Renal cortical epithelial cell (primary cell): ENCODE results near the gene SCML2. TPM values are rescaled to one million over a fixed set of nuclear protein-coding genes. Genes with fewer than 3 reads are reported as not detected.
A peak's percentile ranks its signal among the peaks of the same experiment; 100 is the strongest.
"Not testable (repeated sequence)": the region's sequence is repeated elsewhere in the genome, so short reads cannot be mapped to it uniquely, and the experiment has no call there.

Experiments
- DNase-seq: peaks from one replicate; pipeline ENCODE4 v3.0.0-alpha.2; 2011; ENCODE audit warnings: low read depth
- total RNA-seq: library from RNA; depleted of rRNA; stranded (reverse); fragments of >200 nt; gene quantifications from 2 replicates; pipeline ENCODE4 v1.2.3, GENCODE V29; 2014

Gene SCML2
- total RNA-seq, 1 donor from 2014 or later, result 0.55 TPM

DNA sequence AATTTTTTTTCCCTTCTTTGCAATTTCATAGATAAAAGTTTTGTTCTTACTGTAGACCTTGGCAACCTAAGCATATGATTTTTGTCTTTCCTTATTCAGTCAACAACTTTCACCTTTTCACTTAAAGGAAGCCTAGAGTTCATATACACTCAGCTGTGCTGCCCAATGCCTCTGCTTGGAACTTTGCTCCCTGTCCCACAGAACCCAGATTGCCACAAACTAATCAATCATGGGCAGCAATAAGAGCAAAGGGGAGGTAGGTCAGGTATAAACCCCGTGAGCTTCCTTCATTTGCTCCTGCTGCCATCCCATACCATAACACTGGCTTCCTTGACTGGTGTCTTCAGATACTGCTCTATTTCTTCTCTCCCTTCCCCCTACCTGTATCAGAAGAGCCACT, 82.8 kb downstream of the SCML2 start:
- DNase-seq, result no peak

DNA sequence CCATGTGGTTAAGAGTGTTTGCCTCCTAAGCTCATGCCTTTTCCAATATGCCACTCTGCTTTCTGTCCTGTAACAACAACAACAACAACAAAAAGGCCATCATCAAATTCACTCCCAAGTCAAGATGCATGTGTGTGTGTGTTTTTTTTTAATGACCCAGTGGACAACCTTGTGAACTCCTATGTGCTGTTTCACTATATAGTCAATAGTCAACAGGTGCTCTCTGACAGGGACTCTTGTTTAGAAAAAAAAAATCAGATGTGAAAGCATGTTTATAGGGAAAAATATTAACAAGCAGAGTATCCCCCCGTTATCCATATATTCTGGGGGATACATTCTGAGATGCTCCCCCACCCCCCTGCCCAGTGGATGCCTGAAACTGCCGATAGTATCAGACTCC, 83.2 kb downstream of the SCML2 start:
- no peak for DNase-seq

DNA sequence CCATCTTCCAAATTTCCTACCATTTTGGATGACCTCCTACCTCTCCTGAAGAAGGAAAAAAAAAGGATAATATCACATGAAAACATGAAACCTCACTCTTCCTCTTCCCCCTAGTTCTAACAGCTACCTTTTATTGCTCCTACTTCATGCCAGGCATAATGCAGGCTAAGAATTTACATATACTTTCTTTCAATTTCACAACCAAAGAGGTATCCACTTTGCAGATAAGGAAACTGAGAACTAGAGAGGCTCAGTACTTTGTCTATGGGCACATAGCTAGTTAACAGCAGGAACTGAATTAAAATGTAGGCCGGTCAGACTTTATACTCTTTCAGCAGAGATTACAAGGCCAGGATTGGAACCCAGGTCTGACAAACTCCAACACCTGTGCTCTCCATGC, 99.4 kb downstream of the SCML2 start:
- DNase-seq, result no peak

DNA sequence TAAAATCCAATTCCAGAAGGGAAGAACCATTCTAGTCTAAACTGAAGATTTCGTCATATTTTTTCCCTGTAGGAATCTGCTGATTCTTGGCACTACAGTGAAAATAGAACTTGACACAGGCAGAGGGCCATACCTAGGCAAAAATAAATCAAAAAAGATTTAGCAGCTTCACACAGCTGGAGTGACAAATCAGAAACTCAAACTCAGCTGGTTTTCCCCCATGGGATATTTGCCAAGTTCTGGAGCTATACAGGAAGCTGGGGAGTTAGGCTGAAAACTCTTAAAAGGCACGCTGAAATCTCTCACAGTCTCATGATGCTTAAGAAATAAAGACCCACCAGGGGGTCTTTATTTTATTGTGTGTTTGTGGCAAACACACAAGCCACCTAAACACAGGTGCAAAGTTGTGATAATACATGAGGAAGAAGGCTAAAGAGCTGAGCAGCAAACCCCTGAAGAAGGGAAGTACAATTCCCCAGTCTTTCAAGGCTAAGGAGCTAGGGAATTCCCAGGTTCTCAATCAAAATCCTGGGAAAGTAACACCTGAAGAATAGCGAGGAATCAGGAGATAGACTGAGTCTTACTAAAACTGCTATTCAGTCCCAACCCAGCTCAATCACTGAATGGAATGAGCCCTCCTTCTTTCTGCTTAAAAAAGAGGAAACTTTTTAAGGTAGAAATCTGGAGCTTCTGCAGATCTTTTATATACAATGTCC, 101.7 kb downstream of the SCML2 start:
- no peak for DNase-seq

DNA sequence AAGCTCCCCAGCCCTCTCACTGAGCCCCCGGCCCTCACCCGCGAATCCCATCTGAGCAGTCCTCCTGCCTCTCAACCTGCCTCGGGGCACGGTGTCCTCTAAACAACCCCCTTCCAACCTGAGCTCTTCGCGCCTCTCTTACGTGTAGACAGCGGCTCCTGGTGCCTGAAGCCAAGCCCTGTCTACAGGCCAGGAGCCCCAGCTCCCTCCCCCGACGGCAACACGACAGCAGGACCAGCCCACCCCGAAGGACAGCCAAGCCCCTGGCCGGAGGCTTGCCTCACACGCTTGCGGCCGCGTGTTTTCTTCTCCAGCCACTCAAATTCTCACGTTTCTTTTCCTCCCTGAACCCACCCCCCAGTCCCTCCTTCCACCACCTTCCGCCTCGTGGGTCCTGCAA, 124.8 kb downstream of the SCML2 start:
- DNase-seq, result not testable (repeated sequence)

DNA sequence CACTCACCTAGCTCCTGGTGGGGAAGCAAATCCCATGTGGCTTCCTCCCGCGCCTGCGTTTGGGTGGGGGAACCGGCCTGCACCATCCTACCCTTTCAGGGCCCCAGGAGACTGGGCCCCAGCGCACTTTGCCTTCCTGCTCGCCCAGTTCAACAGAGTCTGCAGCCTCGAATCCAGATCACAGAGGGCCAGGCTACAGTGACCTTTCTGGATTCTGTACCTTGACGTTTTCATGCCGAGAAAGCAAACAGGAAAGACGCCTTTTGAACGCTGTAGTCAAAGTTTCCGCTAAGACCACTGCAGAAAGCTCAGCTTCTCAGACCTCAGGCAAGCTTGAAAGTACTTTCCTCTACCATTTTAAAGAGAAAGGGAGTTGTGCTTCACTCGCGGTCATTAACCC, 126.4 kb downstream of the SCML2 start:
- DNase-seq, result no peak

DNA sequence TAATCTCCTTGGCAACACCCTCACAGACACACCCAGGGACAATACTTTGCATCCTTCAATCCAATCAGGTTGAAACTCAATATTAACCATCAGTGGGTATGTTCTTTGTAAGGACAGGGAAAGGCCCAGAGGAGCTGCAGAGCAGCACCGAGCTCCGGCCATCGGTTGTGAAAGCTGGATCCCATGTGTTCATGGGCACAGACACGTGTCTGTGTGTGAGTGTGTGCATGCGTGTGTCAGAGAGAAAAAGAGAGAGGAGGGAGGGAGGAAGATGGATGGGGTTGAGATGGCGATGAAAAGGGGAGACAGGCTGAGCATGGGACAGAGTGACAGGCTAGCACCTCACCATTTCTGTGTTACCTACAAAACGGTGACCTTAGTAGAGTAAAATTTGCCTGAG, 127.0 kb downstream of the SCML2 start:
- no peak for DNase-seq

DNA sequence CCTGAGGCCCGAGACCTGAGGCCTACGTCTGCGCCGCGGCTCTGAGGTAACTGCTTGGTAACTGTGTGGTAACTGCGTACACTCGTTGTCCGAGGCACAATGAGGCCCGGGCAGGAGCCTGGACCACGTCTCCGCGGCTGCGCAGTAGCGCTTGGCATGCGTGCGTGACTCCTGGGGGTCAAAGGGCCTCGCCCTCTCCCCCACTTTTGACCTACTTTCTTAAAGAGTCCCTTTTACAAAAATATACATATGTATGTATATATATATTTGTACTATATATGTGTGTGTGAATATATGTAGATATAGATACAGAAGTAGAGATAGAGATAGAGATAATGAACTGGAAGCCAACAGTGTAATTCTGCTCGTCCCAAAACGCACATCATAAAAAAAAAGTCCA, 133.7 kb downstream of the SCML2 start, which contains the start of gene BEND2:
Gene BEND2, minus strand, starts transcription at position 101 of the 400 bp plus-strand sequence. CDS start 136 bp downstream, outside the sequence.
- DNase-seq, result no peak

DNA sequence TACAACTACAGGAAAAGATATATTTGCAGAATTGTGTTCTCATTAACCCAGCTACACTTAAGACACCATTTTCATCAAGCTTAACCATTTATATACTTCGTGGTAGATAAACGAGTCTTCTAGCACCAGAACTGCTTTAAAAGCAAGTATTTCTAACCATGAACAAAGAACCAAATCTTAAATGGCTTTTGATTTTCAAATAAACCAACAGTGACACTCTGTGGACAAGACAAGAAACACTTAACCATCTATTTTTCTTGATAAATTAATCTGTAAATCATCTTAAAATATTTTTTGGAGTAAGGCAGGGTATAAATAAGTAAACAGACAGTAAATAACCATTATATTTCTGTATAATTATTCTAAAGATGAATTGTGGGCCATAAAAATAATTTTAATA, 144.0 kb downstream of the SCML2 start:
- DNase-seq, result peak; percentile 30

DNA sequence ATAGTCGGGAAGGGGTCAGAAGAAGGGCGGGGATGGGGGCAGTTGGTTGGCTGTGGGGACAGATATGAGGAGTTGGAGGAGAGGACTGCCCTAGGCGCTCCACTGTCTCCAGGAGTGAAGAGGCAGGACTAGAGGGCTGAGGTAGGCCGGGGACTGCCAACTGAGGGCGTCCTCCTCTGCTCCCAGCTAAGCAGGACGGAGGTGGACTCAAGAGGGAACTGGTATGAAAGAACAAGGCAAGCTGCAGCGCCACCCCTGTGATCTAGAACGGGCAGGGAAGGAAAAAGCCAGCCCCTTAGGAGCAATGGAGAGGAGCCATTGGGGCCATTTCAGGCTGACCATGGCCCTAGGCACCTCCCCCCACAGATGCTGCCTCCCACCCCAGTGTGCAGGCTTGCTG, 147.8 kb downstream of the SCML2 start:
- no peak for DNase-seq

DNA sequence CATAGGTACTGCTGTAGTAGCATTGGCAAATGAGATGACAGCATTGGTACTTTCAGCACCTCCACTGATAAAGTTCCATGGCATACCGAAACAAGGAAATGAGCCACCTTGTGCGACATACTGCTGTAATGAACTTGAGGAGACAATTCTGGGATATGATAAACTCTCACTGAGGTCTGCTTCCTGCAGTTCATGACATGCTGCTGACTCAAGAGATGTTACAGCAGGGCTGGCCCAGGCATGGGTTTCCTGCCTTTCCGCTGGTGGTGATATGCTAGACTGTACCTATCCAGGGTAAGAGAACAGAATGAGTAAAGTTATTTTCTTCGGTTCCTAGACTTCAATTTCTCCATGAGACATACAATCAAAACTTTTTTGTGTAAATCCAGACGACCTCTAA, 150.9 kb downstream of the SCML2 start:
- no peak for DNase-seq

DNA sequence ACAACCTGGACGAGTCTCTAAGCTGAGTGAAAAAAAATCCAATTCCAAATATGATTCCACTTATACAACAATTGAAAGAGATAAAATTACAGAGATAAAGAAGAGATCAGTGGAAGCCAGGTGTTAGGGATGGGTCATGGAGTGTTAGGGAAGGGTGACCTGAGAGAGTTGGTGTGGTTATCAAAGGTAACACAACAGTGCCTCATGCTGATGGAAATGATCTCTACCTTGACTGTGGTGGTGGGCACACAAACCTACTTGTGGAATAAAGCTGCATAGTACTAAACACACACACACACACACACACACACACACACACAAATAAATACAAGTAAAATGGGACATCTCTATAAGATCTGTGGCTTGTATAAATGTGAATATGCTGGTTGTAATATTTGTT, 159.8 kb downstream of the SCML2 start:
- no peak for DNase-seq

Other genes starting within 250 kb of the SCML2 start
- gene BEND2, start 133.8 kb downstream of the SCML2 start, total RNA-seq, result not detected in 2 replicates
- gene CDKL5, start 70.9 kb upstream of the SCML2 start, total RNA-seq, result 3.8 and 9.3 TPM in 2 replicates